Activated T-helper 1 cell treated with anti-CD3 and anti-CD28 coated beads, Interleukin-2, amount 50 U/mL, for 16 hours (primary cell): Measurements from ENCODE around the gene TMEM74B.

Experiments used
- DNase-seq, 2 donors: peaks; one replicate each; pipeline ENCODE4 v3.0.0-alpha.2; 2020; ENCODE audit warnings: low read depth in 1 of 2, low spot score in 1 of 2

TMEM74B gene

GRCh38 chr20:1205802-1206201 is 21.0 kb upstream of the TMEM74B start:
- no peak for DNase-seq

GRCh38 chr20:1204576-1204975 is 19.8 kb upstream of the TMEM74B start:
- DNase-seq = no peak

- DNase-seq = no peak
Measured at GRCh38 chr20:1204113-1204512, 19.3 kb upstream of the TMEM74B start.

- DNase-seq = no peak
Measured at GRCh38 chr20:1203630-1204029, 18.8 kb upstream of the TMEM74B start.

- no peak for DNase-seq
Measured at GRCh38 chr20:1202762-1203504, 18.2 kb upstream of the TMEM74B start, which contains the start of gene C20orf202. Gene C20orf202, plus strand, starts transcription at chr20:1203454. Its CDS starts 132 bp downstream, at chr20:1203586.

GRCh38 chr20:1199964-1200363 is 15.2 kb upstream of the TMEM74B start:
- DNase-seq = no peak

GRCh38 chr20:1199212-1199873 is 14.6 kb upstream of the TMEM74B start:
- DNase-seq = no peak

GRCh38 chr20:1198751-1199150 is 14.0 kb upstream of the TMEM74B start:
- no peak for DNase-seq

GRCh38 chr20:1197801-1198200 is 13.0 kb upstream of the TMEM74B start:
- no peak for DNase-seq

GRCh38 chr20:1196634-1197033 is 11.9 kb upstream of the TMEM74B start:
- DNase-seq = no peak

GRCh38 chr20:1195226-1195625 is 10.4 kb upstream of the TMEM74B start:
- DNase-seq = no peak

GRCh38 chr20:1191299-1191698 is 6.5 kb upstream of the TMEM74B start:
- DNase-seq = no peak

- no peak for DNase-seq
Measured at GRCh38 chr20:1190847-1191246, 6.1 kb upstream of the TMEM74B start.

- DNase-seq = no peak
Measured at GRCh38 chr20:1189827-1190226, 5.0 kb upstream of the TMEM74B start.

- DNase-seq = no peak
Measured at GRCh38 chr20:1188347-1188746, 3.6 kb upstream of the TMEM74B start.

- no peak for DNase-seq
Measured at GRCh38 chr20:1187605-1188171, 2.9 kb upstream of the TMEM74B start.

GRCh38 chr20:1186367-1186991 is 1.7 kb upstream of the TMEM74B start:
- no peak for DNase-seq

- DNase-seq = no peak
Measured at GRCh38 chr20:1185790-1186334, 1.1 kb upstream of the TMEM74B start.

GRCh38 chr20:1185316-1185741 is 548 bp upstream of the TMEM74B start:
- no peak for DNase-seq

- no peak for DNase-seq
Measured at GRCh38 chr20:1184260-1184637, 532 bp downstream of the TMEM74B start.

- no peak for DNase-seq
Measured at GRCh38 chr20:1183153-1183552, 1.6 kb downstream of the TMEM74B start.

- no peak for DNase-seq
Measured at GRCh38 chr20:1182106-1182505, 2.7 kb downstream of the TMEM74B start.
